Panc1 (cell line): ENCODE data around the gene CMTM8. TPM values are rescaled to one million over a fixed set of nuclear protein-coding genes. Genes with fewer than 3 reads are reported as not detected.

Experiments
- ATAC-seq: fragments of 200-7000 bp; cut with Tn5 transposase; 2 replicates; pipeline ENCODE4 v1.9.1; 2020; ENCODE audit warnings: mild to moderate bottlenecking, moderate library complexity
- BruUV-seq: library from RNA; stranded (reverse); fragments of 400-500 nt; replicated peaks from 2 replicates; lab custom pipeline; 2021; lab: Mats Ljungman, UMichigan
- CTCF ChIA-PET: fragments of 300-600 bp; sonication (Branson Sonifier 250); formaldehyde crosslinking; loops from one replicate; lab custom pipeline; 2022; ENCODE audit warnings: antibody characterized with exemption; lab: Charles Lee
- POLR2A ChIA-PET: fragments of 300-600 bp; sonication (Branson Sonifier 250); formaldehyde crosslinking; loops from one replicate; lab custom pipeline; 2022; ENCODE audit warnings: antibody characterized with exemption; lab: Charles Lee
- DNase-seq: peaks from one replicate; pipeline ENCODE4 v3.0.0-alpha.2; 2010; ENCODE audit warnings: low read depth, low spot score
- H3K27ac ChIP-seq: 2 replicates; pipeline ENCODE4 v1.5.1; 2011; ENCODE audit warnings: mild to moderate bottlenecking, low read length, inconsistent platforms
- H3K27me3 ChIP-seq: fragments of 200-500 bp; sonication (Bioruptor generic); 2 replicates; pipeline ENCODE4 v1.6.0; 2014; ENCODE audit warnings: low read length, inconsistent platforms; ENCODE audit not compliant: control insufficient read depth, insufficient read depth
- H3K36me3 ChIP-seq: fragments of 200-500 bp; sonication (Bioruptor generic); 2 replicates; pipeline ENCODE4 v1.5.1; 2014; ENCODE audit warnings: inconsistent platforms, mild to moderate bottlenecking, low read length, moderate library complexity; ENCODE audit not compliant: control insufficient read depth, insufficient read depth
- H3K4me1 ChIP-seq: 2 replicates; pipeline ENCODE4 v1.5.1; 2011; ENCODE audit warnings: inconsistent platforms, mild to moderate bottlenecking, low read length, moderate library complexity; ENCODE audit not compliant: control insufficient read depth, insufficient read depth
- H3K4me3 ChIP-seq, 2 experiments: 2 replicates each; pipeline ENCODE4 v1.5.1; 2011 to 2012; ENCODE audit warnings: low read depth in 2 of 2, low read length in 2 of 2, mild to moderate bottlenecking in 2 of 2, inconsistent platforms in 1 of 2, moderate library complexity in 1 of 2
- H3K9me3 ChIP-seq: fragments of 200-500 bp; sonication (Bioruptor generic); 2 replicates; pipeline ENCODE4 v1.5.1; 2014; ENCODE audit warnings: low read depth, mild to moderate bottlenecking, inconsistent platforms, low read length, moderate library complexity; ENCODE audit not compliant: control insufficient read depth, insufficient read depth
- CTCF ChIP-seq: fragments of 450-650 bp; IDR thresholded peaks from 2 replicates; pipeline ENCODE4 v1.5.1; 2017; ENCODE audit warnings: mild to moderate bottlenecking
- POLR2AphosphoS5 ChIP-seq: IDR thresholded peaks from 2 replicates; pipeline ENCODE4 v1.6.1; 2012; ENCODE audit warnings: mild to moderate bottlenecking, low read depth, low read length, moderate library complexity
- REST ChIP-seq, 2 experiments: IDR thresholded peaks; 2 replicates each; pipeline ENCODE4 v1.6.1; 2011 to 2012; ENCODE audit warnings: low read depth in 2 of 2, control low read depth in 1 of 2, low read length in 1 of 2, mild to moderate bottlenecking in 1 of 2, moderate library complexity in 1 of 2; ENCODE audit not compliant: insufficient read depth in 1 of 2
- SIN3A ChIP-seq: IDR thresholded peaks from 2 replicates; pipeline ENCODE4 v1.6.1; 2012; ENCODE audit warnings: low read depth, mild to moderate bottlenecking, low read length, moderate library complexity, borderline replicate concordance; ENCODE audit not compliant: insufficient read depth
- TCF7L2 ChIP-seq: IDR thresholded peaks from 2 replicates; pipeline ENCODE4 v1.6.1; 2011; ENCODE audit warnings: mild to moderate bottlenecking, low read depth, low read length, inconsistent platforms
- in situ Hi-C: cut with HindIII; loops from 2 replicates; pipeline ENCODE4 v1.10.0; 2016; ENCODE audit warnings: low sequenced_read_pairs, low pct_unique_long_range_greater_than_20kb
- intact Hi-C: fragments of 100-400 bp; cut with micrococcal nuclease; formaldehyde crosslinking; loops from one replicate; pipeline ENCODE4 v1.10.0; 2022; ENCODE audit not compliant: unreplicated experiment
- total RNA-seq: library from RNA; stranded (reverse); gene quantifications from one replicate; pipeline ENCODE4 v1.2.1, GENCODE V29; 2021; ENCODE audit not compliant: unreplicated experiment

CMTM8 gene
- total RNA-seq, 1 experiment from 2014 or later, result 9.8 TPM

GRCh38 chr3:32404714-32405113 is 166.2 kb downstream of the CMTM8 start:
- Histone ChIP-seq H3K9me3 (no peaks in the 10 kb centered on the region), H3K36me3 (no peaks in the 10 kb centered on the region), H3K4me1 (peaks cover 32% of the 10 kb centered on the region), H3K27ac (0 out of 2 replicates have a peak overlapping the region, but pooled peaks have one; percentile 35), H3K27me3 (no peaks in the 10 kb centered on the region), H3K4me3 (no peak overlapping the region)
- in situ Hi-C loops (no loop called here), intact Hi-C loops (no loop called here)
- ATAC-seq (no peak), DNase-seq (no peak)
- POLR2A ChIA-PET, result no interaction called here
- CTCF ChIA-PET, result no interaction called here
- BruUV-seq, result no TSS peak
- TF ChIP-seq REST (IDR thresholded peaks at IDR 0.05; ENCODE audit: insufficient read depth in 1 of 2, low read depth in 2 of 2, low read length in 1 of 2), result no peak
- TF ChIP-seq TCF7L2, result no peak
- no peak for TF ChIP-seq POLR2AphosphoS5
- no peak for TF ChIP-seq SIN3A
- TF ChIP-seq CTCF, result no peak

GRCh38 chr3:32405155-32405554 is 166.7 kb downstream of the CMTM8 start:
- Histone ChIP-seq H3K4me3 (no peak overlapping the region), H3K27ac (0 out of 2 replicates have a peak overlapping the region, but pooled peaks have one; percentile 35), H3K9me3 (no peaks in the 10 kb centered on the region), H3K27me3 (no peaks in the 10 kb centered on the region), H3K36me3 (no peaks in the 10 kb centered on the region), H3K4me1 (peaks cover 32% of the 10 kb centered on the region)
- intact Hi-C loops (no loop called here), in situ Hi-C loops (no loop called here)
- ATAC-seq, result no peak
- no TSS peak for BruUV-seq
- ChIA-PET POLR2A (no interaction called here), CTCF (no interaction called here)
- no peak for DNase-seq
- TF ChIP-seq POLR2AphosphoS5, result no peak
- TF ChIP-seq TCF7L2, result no peak
- no peak for TF ChIP-seq SIN3A
- TF ChIP-seq REST (IDR thresholded peaks at IDR 0.05; ENCODE audit: insufficient read depth in 1 of 2, low read depth in 2 of 2, low read length in 1 of 2), result no peak
- no peak for TF ChIP-seq CTCF
